SU-DHL-6 (cell line): Measurements from ENCODE around the gene B3GALT6.

Experiments
- H2AFZ ChIP-seq: fragments of 200-600 bp; sonication (generic); 2 replicates; pipeline ENCODE4 v1.6.1; 2014; ENCODE audit warnings: low read depth, mild to moderate bottlenecking, moderate library complexity, mixed read lengths, antibody characterized with exemption, low read length; ENCODE audit not compliant: severe bottlenecking
- H3F3A ChIP-seq: fragments of 200-600 bp; shearing (Covaris generic); 2 replicates; pipeline ENCODE4 v1.6.0; 2016; ENCODE audit warnings: antibody characterized with exemption, mild to moderate bottlenecking; ENCODE audit not compliant: insufficient read depth
- H3K27ac ChIP-seq: fragments of 200-600 bp; sonication (generic); 2 replicates; pipeline ENCODE4 v1.5.1; 2016; ENCODE audit warnings: low read depth, mild to moderate bottlenecking, low read length, moderate library complexity, mixed read lengths
- H3K27me3 ChIP-seq: fragments of 200-600 bp; sonication (generic), shearing (Covaris generic); 2 replicates; pipeline ENCODE4 v1.6.0; 2014; ENCODE audit warnings: mild to moderate bottlenecking, low read length
- H3K36me3 ChIP-seq: fragments of 200-600 bp; sonication (generic); 2 replicates; pipeline ENCODE4 v1.6.1; 2014; ENCODE audit warnings: mild to moderate bottlenecking, low read length, mixed read lengths
- H3K4me2 ChIP-seq: fragments of 300-600, 200-600 bp; shearing (Covaris generic), sonication (generic); 2 replicates; pipeline ENCODE4 v1.6.0; 2014; ENCODE audit warnings: low read length, low read depth, mild to moderate bottlenecking; ENCODE audit not compliant: poor library complexity, severe bottlenecking
- H3K4me3 ChIP-seq: fragments of 200-600 bp; sonication (generic); 2 replicates; pipeline ENCODE4 v1.5.1; 2014; ENCODE audit warnings: antibody characterized with exemption, low read length, mild to moderate bottlenecking, mixed read lengths; ENCODE audit not compliant: insufficient read depth, poor library complexity, severe bottlenecking
- H3K79me2 ChIP-seq: fragments of 200-600 bp; sonication (generic); 2 replicates; pipeline ENCODE4 v1.6.1; 2014; ENCODE audit warnings: mild to moderate bottlenecking, low read length, moderate library complexity; ENCODE audit not compliant: insufficient read depth
- H3K9ac ChIP-seq: fragments of 200-600 bp; sonication (generic); 2 replicates; pipeline ENCODE4 v1.7.0; 2014; ENCODE audit warnings: mild to moderate bottlenecking, low read length
- H3K9me2 ChIP-seq: fragments of 200-600 bp; sonication (generic); replicated peaks from 2 replicates; pipeline ENCODE4 v1.6.1; 2014; ENCODE audit warnings: low read length; ENCODE audit not compliant: insufficient read depth
- H3K9me3 ChIP-seq: fragments of 200-600 bp; sonication (generic); 2 replicates; pipeline ENCODE4 v1.6.1; 2014; ENCODE audit warnings: low read length, mixed read lengths; ENCODE audit not compliant: insufficient read depth
- H4K20me1 ChIP-seq: fragments of 200-600 bp; sonication (generic); 2 replicates; pipeline ENCODE4 v1.6.1; 2014; ENCODE audit warnings: low read depth, mild to moderate bottlenecking, antibody characterized with exemption, low read length, moderate library complexity, mixed read lengths
- EZH2phosphoT487 ChIP-seq: fragments of 200-600 bp; sonication (generic), shearing (Covaris generic); conservative IDR thresholded peaks from 2 replicates; pipeline ENCODE4 v1.6.1; 2018; ENCODE audit warnings: mild to moderate bottlenecking, antibody characterized with exemption, low read length, moderate library complexity, mixed read lengths
- TF ChIP-seq, protein P1 (sequence below): fragments of 200-600 bp; sonication (generic); IDR thresholded peaks from one replicate; pipeline ENCODE4 v1.5.1; 2017; ENCODE audit warnings: antibody characterized with exemption, mild to moderate bottlenecking, low read length, moderate library complexity; ENCODE audit not compliant: insufficient read depth, poor library complexity, severe bottlenecking

B3GALT6 gene

GRCh38 chr1:1234180-1234808 lies 2.3 kb downstream of the B3GALT6 start:
- Histone ChIP-seq H3K9me2 (no peaks in the 10 kb centered on the region), H2AFZ (no peak overlapping the region), H3K9me3 (no peaks in the 10 kb centered on the region), H3K27me3 (no peaks in the 10 kb centered on the region), H3K36me3 (no peaks in the 10 kb centered on the region), H3K9ac (no peak overlapping the region), H3K79me2 (peaks cover 23% of the 10 kb centered on the region), H3F3A (no peaks in the 10 kb centered on the region), H3K4me3 (no peak overlapping the region), H3K27ac (no peak overlapping the region), H4K20me1 (no peaks in the 10 kb centered on the region), H3K4me2 (no peak overlapping the region)
- TF ChIP-seq EZH2phosphoT487: no peak
- TF ChIP-seq, protein P1, sequence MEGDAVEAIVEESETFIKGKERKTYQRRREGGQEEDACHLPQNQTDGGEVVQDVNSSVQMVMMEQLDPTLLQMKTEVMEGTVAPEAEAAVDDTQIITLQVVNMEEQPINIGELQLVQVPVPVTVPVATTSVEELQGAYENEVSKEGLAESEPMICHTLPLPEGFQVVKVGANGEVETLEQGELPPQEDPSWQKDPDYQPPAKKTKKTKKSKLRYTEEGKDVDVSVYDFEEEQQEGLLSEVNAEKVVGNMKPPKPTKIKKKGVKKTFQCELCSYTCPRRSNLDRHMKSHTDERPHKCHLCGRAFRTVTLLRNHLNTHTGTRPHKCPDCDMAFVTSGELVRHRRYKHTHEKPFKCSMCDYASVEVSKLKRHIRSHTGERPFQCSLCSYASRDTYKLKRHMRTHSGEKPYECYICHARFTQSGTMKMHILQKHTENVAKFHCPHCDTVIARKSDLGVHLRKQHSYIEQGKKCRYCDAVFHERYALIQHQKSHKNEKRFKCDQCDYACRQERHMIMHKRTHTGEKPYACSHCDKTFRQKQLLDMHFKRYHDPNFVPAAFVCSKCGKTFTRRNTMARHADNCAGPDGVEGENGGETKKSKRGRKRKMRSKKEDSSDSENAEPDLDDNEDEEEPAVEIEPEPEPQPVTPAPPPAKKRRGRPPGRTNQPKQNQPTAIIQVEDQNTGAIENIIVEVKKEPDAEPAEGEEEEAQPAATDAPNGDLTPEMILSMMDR: no peak

DNA sequence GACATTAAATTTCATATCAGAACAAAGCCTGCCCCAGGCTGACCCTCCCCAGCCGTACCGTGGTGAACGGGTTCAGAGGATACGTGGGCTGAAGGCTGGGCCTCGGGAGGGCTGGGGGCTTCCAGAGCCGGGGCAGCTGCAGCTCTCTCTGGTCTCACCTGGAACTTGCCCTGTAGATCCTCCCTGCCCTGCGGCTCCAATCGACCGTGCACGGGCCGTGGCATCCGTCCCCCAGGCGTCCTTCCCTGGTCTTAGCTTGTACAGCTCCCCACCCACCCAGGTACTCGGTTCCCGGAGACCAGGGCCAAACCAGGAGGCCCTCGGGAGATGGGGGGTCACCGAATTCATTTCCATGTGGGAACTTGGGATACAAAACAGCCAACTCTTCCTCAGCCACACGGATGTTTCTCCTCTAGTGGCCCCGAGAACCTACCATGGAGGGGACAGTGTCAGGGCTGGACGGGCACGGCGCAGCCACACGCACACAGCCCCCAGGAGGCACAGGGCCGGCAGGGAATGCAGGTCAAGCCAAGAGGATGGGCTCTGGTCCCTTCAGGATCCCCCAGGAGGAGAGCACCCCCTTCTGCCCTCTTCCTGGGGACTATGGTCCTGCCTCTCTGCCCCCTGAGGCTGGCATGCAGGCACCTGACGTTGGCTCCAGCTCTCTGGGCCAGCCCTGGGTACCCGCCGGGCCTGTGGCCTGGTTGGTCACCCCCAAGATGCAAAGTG lies 3.1 kb downstream of the B3GALT6 start:
- Histone ChIP-seq H3K9ac (no peak overlapping the region), H3K79me2 (peaks cover 14% of the 10 kb centered on the region), H3K27ac (no peak overlapping the region), H3K9me3 (no peaks in the 10 kb centered on the region), H3K4me3 (no peak overlapping the region), H3K27me3 (no peaks in the 10 kb centered on the region), H3F3A (no peaks in the 10 kb centered on the region), H4K20me1 (no peaks in the 10 kb centered on the region), H2AFZ (no peak overlapping the region), H3K36me3 (no peaks in the 10 kb centered on the region), H3K9me2 (no peaks in the 10 kb centered on the region), H3K4me2 (no peak overlapping the region)
- TF ChIP-seq EZH2phosphoT487: no peak
- TF ChIP-seq, protein P1: no peak

GRCh38 chr1:1236176-1236763 lies 4.2 kb downstream of the B3GALT6 start:
- H3K4me3 ChIP-seq: no peak overlapping the region
- H3K9me3 ChIP-seq: no peaks in the 10 kb centered on the region
- H3K79me2 ChIP-seq: peaks cover 3% of the 10 kb centered on the region
- no peaks in the 10 kb centered on the region for H3K9me2 ChIP-seq
- H4K20me1 ChIP-seq: no peaks in the 10 kb centered on the region
- TF ChIP-seq, protein P1: no peak
- TF ChIP-seq EZH2phosphoT487: no peak
- H3K4me2 ChIP-seq: no peak overlapping the region
- H3F3A ChIP-seq: no peaks in the 10 kb centered on the region
- H3K27me3 ChIP-seq: no peaks in the 10 kb centered on the region
- no peak overlapping the region for H3K27ac ChIP-seq
- H2AFZ ChIP-seq: no peak overlapping the region
- no peak overlapping the region for H3K9ac ChIP-seq
- H3K36me3 ChIP-seq: no peaks in the 10 kb centered on the region
